ENCODE measurements around the gene PSME2.

- TF ChIP-seq CBX2 (IDR thresholded peaks at IDR 0.05; ENCODE audit: borderline replicate concordance, low read depth) = no peak
- TF ChIP-seq RNF2 (IDR thresholded peaks at IDR 0.05; ENCODE audit: borderline replicate concordance, low read depth) = no peak
- TF ChIP-seq POLR2A (IDR thresholded peaks at IDR 0.05; ENCODE audit: low read length) = no peak
Observed at GRCh38 chr14:24132976-24133375, 13.4 kb downstream of the PSME2 start.
